K562 (cell line): ENCODE results near the gene LRRC51. TPM values are rescaled to one million over a fixed set of nuclear protein-coding genes. Genes with fewer than 3 reads are reported as not detected.

Source experiments
- CEBPG ChIP-seq, 3 experiments: fragments of 200-800 bp in 1 of 3; sonication (Bioruptor generic) in 1 of 3; sonication (generic) in 1 of 3; formaldehyde crosslinking in 1 of 3; IDR thresholded peaks in 2 of 3; conservative IDR thresholded peaks in 1 of 3; 2 replicates each; pipeline versions ENCODE4 v1.6.1 to v1.8.0; 2016 to 2022; ENCODE audit warnings: missing compliant biosample characterization in 2 of 3, missing genetic modification characterization in 2 of 3, mild to moderate bottlenecking in 1 of 3, missing genetic modification reagents in 1 of 3
- CREM ChIP-seq: IDR thresholded peaks from 2 replicates; pipeline ENCODE4 v1.6.1; 2014; ENCODE audit warnings: antibody characterized with exemption, low read depth
- KLF16 ChIP-seq: IDR thresholded peaks from 2 replicates; pipeline ENCODE4 v1.6.1; 2016; ENCODE audit warnings: antibody characterized with exemption
- MTA1 ChIP-seq: fragments of 450-650 bp; IDR thresholded peaks from 2 replicates; pipeline ENCODE4 v1.6.1; 2017; ENCODE audit warnings: borderline replicate concordance
- POLR2AphosphoS5 ChIP-seq: IDR thresholded peaks from 2 replicates; pipeline ENCODE4 v1.6.1; 2011; ENCODE audit warnings: mild to moderate bottlenecking, low read depth, low read length, moderate library complexity; ENCODE audit not compliant: control insufficient read depth, insufficient read depth
- TEAD1 ChIP-seq, 2 experiments: fragments of 450-650 bp in 1 of 2; sonication (generic) in 1 of 2; formaldehyde crosslinking; IDR thresholded peaks; 2 replicates each; pipeline versions ENCODE4 v1.4.0 to v1.8.0; 2020 to 2022; ENCODE audit warnings: mild to moderate bottlenecking in 2 of 2, missing genetic modification reagents in 1 of 2
- U2AF1 ChIP-seq: fragments of 200-400 bp; formaldehyde crosslinking; optimal IDR thresholded peaks from 2 replicates; pipeline ENCODE3; 2017; ENCODE audit warnings: mild to moderate bottlenecking, low read depth, low read length, moderate library complexity
- ZC3H8 ChIP-seq: fragments of 450-650 bp; IDR thresholded peaks from 2 replicates; pipeline ENCODE4 v1.6.1; 2017
- ZNF174 ChIP-seq: fragments of 250-450 bp; sonication (Bioruptor Pico); IDR thresholded peaks from 2 replicates; pipeline ENCODE4 v1.4.0; 2020; ENCODE audit warnings: mild to moderate bottlenecking
- ZNF696 ChIP-seq: fragments of 250-450 bp; sonication (Bioruptor Pico); conservative IDR thresholded peaks from 2 replicates; pipeline ENCODE4 v1.4.0; 2020; ENCODE audit warnings: mild to moderate bottlenecking, moderate library complexity
- polyA plus RNA-seq, 8 experiments: library from polyadenylated mRNA; depleted of rRNA in 4 of 8; stranded (reverse) in 5 of 8; unstranded in 3 of 8; fragments of >200 nt; fragmentation: Nextera tagmentation in 2 of 8; fragmentation: Illumina TruSeq in 1 of 8; extraction: Ambion mirVana in 2 of 8; extraction: Trizol in 1 of 8; gene quantifications; 2 replicates each; pipeline versions ENCODE4 v1.2.1 to v1.2.3, GENCODE V29; 2011 to 2014; ENCODE audit warnings: inconsistent platforms in 1 of 8, missing spikeins in 1 of 8
- total RNA-seq, 7 experiments: library from RNA; depleted of rRNA in 6 of 7; stranded (reverse); fragments of >200 nt in 6 of 7; fragmentation: Illumina TruSeq in 2 of 7; extraction: Trizol in 2 of 7; gene quantifications; 2 replicates each; pipeline versions ENCODE4 v1.2.1 to v1.2.3, GENCODE V29; 2011 to 2021; ENCODE audit warnings: low replicate concordance in 1 of 7
- TF ChIP-seq, protein P1 (sequence below): fragments of 450-650 bp; formaldehyde crosslinking; IDR thresholded peaks from 2 replicates; pipeline ENCODE4 v1.4.0; 2020; ENCODE audit warnings: mild to moderate bottlenecking, moderate library complexity
- TF ChIP-seq, protein P2 (sequence below): conservative IDR thresholded peaks from 2 replicates; pipeline ENCODE4 v1.6.1; 2011; ENCODE audit warnings: low read depth, mild to moderate bottlenecking, low read length; ENCODE audit not compliant: control insufficient read depth
- TF ChIP-seq, protein P3 (sequence below): fragments of 250-450 bp; sonication (Bioruptor Pico); IDR thresholded peaks from 2 replicates; pipeline ENCODE4 v1.8.0; 2021; ENCODE audit warnings: moderate library complexity, mild to moderate bottlenecking, inconsistent platforms
- TF ChIP-seq, protein P4 (sequence below): fragments of 450-650 bp; IDR thresholded peaks from 2 replicates; pipeline ENCODE4 v1.6.1; 2016; ENCODE audit warnings: mild to moderate bottlenecking
- TF ChIP-seq, protein P5 (sequence below): fragments of 250-450 bp; sonication (Bioruptor Pico); IDR thresholded peaks from 2 replicates; pipeline ENCODE4 v1.4.0; 2020

Gene LRRC51
- total and polyA plus RNA-seq, 9 of the 15 experiments (the other 6 are each of a cell fraction or from before 2014, with no cell fraction given) = 4.7 to 10.6 (median 5.6) TPM

GRCh38 chr11:72080326-72081183 lies at the start of gene LRRC51, which contains the start of gene NUMA1 (continued):
- TF ChIP-seq, protein P1, sequence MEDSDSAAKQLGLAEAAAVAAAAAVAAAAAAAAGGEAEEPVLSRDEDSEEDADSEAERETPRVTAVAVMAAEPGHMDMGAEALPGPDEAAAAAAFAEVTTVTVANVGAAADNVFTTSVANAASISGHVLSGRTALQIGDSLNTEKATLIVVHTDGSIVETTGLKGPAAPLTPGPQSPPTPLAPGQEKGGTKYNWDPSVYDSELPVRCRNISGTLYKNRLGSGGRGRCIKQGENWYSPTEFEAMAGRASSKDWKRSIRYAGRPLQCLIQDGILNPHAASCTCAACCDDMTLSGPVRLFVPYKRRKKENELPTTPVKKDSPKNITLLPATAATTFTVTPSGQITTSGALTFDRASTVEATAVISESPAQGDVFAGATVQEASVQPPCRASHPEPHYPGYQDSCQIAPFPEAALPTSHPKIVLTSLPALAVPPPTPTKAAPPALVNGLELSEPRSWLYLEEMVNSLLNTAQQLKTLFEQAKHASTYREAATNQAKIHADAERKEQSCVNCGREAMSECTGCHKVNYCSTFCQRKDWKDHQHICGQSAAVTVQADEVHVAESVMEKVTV (CRISPR knock-in tag) = 0 out of 2 replicates have a peak, but pooled peaks have one; percentile 25
- TF ChIP-seq ZC3H8 = no peak
- TF ChIP-seq ZNF174 = no peak
- no peak for TF ChIP-seq TEAD1 (CRISPR knock-in tag; IDR thresholded peaks at IDR 0.05)
- TF ChIP-seq MTA1 = no peak
- TF ChIP-seq, protein P2, sequence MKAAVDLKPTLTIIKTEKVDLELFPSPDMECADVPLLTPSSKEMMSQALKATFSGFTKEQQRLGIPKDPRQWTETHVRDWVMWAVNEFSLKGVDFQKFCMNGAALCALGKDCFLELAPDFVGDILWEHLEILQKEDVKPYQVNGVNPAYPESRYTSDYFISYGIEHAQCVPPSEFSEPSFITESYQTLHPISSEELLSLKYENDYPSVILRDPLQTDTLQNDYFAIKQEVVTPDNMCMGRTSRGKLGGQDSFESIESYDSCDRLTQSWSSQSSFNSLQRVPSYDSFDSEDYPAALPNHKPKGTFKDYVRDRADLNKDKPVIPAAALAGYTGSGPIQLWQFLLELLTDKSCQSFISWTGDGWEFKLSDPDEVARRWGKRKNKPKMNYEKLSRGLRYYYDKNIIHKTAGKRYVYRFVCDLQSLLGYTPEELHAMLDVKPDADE = no peak; the same call in none of the 2 replicates
- TF ChIP-seq ZNF696 (CRISPR knock-in tag) = no peak
- TF ChIP-seq KLF16 = no peak
- no peak for TF ChIP-seq CEBPG (CRISPR knock-in tag; IDR thresholded peaks at IDR 0.05)
- no peak; a peak in 1 of 4 replicates for TF ChIP-seq CEBPG (tag; conservative IDR thresholded peaks at IDR 0.05 in 1 of 2, IDR thresholded peaks at IDR 0.05 in 1 of 2)
- TF ChIP-seq, protein P3, sequence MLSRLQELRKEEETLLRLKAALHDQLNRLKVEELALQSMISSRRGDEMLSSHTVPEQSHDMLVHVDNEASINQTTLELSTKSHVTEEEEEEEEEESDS (CRISPR knock-in tag) = no peak
- TF ChIP-seq CREM = peak; percentile 97
- peak; percentile 78 for TF ChIP-seq POLR2AphosphoS5
- TF ChIP-seq, protein P4, sequence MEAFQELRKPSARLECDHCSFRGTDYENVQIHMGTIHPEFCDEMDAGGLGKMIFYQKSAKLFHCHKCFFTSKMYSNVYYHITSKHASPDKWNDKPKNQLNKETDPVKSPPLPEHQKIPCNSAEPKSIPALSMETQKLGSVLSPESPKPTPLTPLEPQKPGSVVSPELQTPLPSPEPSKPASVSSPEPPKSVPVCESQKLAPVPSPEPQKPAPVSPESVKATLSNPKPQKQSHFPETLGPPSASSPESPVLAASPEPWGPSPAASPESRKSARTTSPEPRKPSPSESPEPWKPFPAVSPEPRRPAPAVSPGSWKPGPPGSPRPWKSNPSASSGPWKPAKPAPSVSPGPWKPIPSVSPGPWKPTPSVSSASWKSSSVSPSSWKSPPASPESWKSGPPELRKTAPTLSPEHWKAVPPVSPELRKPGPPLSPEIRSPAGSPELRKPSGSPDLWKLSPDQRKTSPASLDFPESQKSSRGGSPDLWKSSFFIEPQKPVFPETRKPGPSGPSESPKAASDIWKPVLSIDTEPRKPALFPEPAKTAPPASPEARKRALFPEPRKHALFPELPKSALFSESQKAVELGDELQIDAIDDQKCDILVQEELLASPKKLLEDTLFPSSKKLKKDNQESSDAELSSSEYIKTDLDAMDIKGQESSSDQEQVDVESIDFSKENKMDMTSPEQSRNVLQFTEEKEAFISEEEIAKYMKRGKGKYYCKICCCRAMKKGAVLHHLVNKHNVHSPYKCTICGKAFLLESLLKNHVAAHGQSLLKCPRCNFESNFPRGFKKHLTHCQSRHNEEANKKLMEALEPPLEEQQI = no peak
- TF ChIP-seq U2AF1 = no peak
- TF ChIP-seq, protein P5, sequence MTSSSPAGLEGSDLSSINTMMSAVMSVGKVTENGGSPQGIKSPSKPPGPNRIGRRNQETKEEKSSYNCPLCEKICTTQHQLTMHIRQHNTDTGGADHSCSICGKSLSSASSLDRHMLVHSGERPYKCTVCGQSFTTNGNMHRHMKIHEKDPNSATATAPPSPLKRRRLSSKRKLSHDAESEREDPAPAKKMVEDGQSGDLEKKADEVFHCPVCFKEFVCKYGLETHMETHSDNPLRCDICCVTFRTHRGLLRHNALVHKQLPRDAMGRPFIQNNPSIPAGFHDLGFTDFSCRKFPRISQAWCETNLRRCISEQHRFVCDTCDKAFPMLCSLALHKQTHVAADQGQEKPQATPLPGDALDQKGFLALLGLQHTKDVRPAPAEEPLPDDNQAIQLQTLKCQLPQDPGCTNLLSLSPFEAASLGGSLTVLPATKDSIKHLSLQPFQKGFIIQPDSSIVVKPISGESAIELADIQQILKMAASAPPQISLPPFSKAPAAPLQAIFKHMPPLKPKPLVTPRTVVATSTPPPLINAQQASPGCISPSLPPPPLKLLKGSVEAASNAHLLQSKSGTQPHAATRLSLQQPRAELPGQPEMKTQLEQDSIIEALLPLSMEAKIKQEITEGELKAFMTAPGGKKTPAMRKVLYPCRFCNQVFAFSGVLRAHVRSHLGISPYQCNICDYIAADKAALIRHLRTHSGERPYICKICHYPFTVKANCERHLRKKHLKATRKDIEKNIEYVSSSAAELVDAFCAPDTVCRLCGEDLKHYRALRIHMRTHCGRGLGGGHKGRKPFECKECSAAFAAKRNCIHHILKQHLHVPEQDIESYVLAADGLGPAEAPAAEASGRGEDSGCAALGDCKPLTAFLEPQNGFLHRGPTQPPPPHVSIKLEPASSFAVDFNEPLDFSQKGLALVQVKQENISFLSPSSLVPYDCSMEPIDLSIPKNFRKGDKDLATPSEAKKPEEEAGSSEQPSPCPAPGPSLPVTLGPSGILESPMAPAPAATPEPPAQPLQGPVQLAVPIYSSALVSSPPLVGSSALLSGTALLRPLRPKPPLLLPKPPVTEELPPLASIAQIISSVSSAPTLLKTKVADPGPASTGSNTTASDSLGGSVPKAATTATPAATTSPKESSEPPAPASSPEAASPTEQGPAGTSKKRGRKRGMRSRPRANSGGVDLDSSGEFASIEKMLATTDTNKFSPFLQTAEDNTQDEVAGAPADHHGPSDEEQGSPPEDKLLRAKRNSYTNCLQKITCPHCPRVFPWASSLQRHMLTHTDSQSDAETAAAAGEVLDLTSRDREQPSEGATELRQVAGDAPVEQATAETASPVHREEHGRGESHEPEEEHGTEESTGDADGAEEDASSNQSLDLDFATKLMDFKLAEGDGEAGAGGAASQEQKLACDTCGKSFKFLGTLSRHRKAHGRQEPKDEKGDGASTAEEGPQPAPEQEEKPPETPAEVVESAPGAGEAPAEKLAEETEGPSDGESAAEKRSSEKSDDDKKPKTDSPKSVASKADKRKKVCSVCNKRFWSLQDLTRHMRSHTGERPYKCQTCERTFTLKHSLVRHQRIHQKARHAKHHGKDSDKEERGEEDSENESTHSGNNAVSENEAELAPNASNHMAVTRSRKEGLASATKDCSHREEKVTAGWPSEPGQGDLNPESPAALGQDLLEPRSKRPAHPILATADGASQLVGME (CRISPR knock-in tag) = no peak
